22Rv1 (cell line): ENCODE data around the gene DGKB.

Experiments
- ZFX ChIP-seq: fragments of 450-650 bp; IDR thresholded peaks from 2 replicates; pipeline ENCODE4 v1.6.1; 2017; ENCODE audit warnings: antibody characterized with exemption, borderline replicate concordance
- TF ChIP-seq, protein P1 (sequence below): fragments of 450-650 bp; IDR thresholded peaks from 2 replicates; pipeline ENCODE4 v1.5.1; 2017; ENCODE audit warnings: mild to moderate bottlenecking

DNA sequence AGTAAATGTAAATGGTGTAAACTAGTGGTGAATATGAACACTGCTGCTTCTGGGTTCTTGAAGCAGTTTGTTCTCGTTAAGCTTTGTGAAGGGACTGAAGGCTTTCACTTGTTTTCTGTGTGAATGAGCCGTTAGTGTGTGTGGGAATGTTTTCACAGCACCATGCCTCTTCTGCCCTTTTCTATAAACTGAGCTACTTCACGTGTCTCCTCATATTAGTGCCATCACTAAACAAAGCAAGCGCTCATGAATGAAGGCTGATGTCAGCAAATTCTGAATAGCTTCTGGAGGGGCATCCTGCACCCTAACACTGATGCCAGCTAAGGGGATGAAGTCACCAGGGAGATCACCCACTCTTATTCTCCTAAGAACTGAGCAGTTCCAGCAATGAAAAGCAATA lies 707.5 kb downstream of the DGKB start:
- TF ChIP-seq, protein P1, sequence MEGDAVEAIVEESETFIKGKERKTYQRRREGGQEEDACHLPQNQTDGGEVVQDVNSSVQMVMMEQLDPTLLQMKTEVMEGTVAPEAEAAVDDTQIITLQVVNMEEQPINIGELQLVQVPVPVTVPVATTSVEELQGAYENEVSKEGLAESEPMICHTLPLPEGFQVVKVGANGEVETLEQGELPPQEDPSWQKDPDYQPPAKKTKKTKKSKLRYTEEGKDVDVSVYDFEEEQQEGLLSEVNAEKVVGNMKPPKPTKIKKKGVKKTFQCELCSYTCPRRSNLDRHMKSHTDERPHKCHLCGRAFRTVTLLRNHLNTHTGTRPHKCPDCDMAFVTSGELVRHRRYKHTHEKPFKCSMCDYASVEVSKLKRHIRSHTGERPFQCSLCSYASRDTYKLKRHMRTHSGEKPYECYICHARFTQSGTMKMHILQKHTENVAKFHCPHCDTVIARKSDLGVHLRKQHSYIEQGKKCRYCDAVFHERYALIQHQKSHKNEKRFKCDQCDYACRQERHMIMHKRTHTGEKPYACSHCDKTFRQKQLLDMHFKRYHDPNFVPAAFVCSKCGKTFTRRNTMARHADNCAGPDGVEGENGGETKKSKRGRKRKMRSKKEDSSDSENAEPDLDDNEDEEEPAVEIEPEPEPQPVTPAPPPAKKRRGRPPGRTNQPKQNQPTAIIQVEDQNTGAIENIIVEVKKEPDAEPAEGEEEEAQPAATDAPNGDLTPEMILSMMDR: no peak
- TF ChIP-seq ZFX: no peak
